ENCODE measurements around the gene NRDC. TPM values are rescaled to one million over a fixed set of nuclear protein-coding genes. Genes with fewer than 3 reads are reported as not detected.

The NRDC gene
- total RNA-seq, 1 donor from 2014 or later = 141 TPM

GRCh38 chr1:51799372-51799771 lies 79.2 kb downstream of the NRDC start:
- H3K9me3 ChIP-seq (ENCODE audit: low read depth) = no peaks in the 10 kb centered on the region

GRCh38 chr1:51794868-51795267 lies 83.7 kb downstream of the NRDC start:
- no peak overlapping the region for H2AFZ ChIP-seq (replicated peaks)
- peaks cover 38% of the 10 kb centered on the region for H3K36me3 Mint-ChIP-seq

More at GRCh38 chr1:51799372-51799771, 79.2 kb downstream of the NRDC start:
- H3K4me3 ChIP-seq = no peak overlapping the region
- peaks cover 4% of the 10 kb centered on the region for H3K27me3 Mint-ChIP-seq (ENCODE audit: insufficient read depth, low read depth)
- H3K4me2 ChIP-seq = no peak overlapping the region
- no peaks in the 10 kb centered on the region for H3K9me3 Mint-ChIP-seq
- peaks cover 5% of the 10 kb centered on the region for H3K36me3 ChIP-seq
- H3K27ac ChIP-seq = no peak overlapping the region
- H3K4me3 Mint-ChIP-seq = no peak overlapping the region
- no peak overlapping the region for H2AFZ ChIP-seq (replicated peaks)
- TF ChIP-seq CTCF (IDR thresholded peaks at IDR 0.05) (no peak), EZH2 (IDR thresholded peaks at IDR 0.05) (no peak), EZH2phosphoT487 (IDR thresholded peaks at IDR 0.05) (no peak)
- no peak for DNase-seq (ENCODE audit: low spot score)
- H4K20me1 ChIP-seq (ENCODE audit: low read depth) = no peaks in the 10 kb centered on the region
- no peaks in the 10 kb centered on the region for H3K4me1 Mint-ChIP-seq
- no peaks in the 10 kb centered on the region for H3K4me1 ChIP-seq
- H3K79me2 ChIP-seq (ENCODE audit: low read depth) = no peaks in the 10 kb centered on the region
- H3K27ac Mint-ChIP-seq = no peak overlapping the region
- no peaks in the 10 kb centered on the region for H3F3A ChIP-seq (ENCODE audit: low read depth)
- no peaks in the 10 kb centered on the region for H3K27me3 ChIP-seq
- H3K9ac ChIP-seq = no peak overlapping the region
- peaks cover 16% of the 10 kb centered on the region for H3K36me3 Mint-ChIP-seq

GRCh38 chr1:51794260-51794659 lies 84.3 kb downstream of the NRDC start:
- H4K20me1 ChIP-seq (ENCODE audit: low read depth) = peaks cover 3% of the 10 kb centered on the region
- no peak overlapping the region for H3K9ac ChIP-seq
- no peak overlapping the region for H3K4me2 ChIP-seq
- Mint-ChIP-seq H3K27ac (no peak overlapping the region), H3K4me3 (no peak overlapping the region), H3K27me3 (ENCODE audit: insufficient read depth, low read depth) (peaks cover 2% of the 10 kb centered on the region), H3K36me3 (peaks cover 43% of the 10 kb centered on the region), H3K4me1 (no peaks in the 10 kb centered on the region), H3K9me3 (no peaks in the 10 kb centered on the region)
- DNase-seq (ENCODE audit: low spot score) = no peak
- H3K27ac ChIP-seq = no peak overlapping the region
- no peaks in the 10 kb centered on the region for H3F3A ChIP-seq (ENCODE audit: low read depth)
- H3K36me3 ChIP-seq = peaks cover 2% of the 10 kb centered on the region
- no peaks in the 10 kb centered on the region for H3K9me3 ChIP-seq (ENCODE audit: low read depth)
- no peaks in the 10 kb centered on the region for H3K4me1 ChIP-seq
- H3K27me3 ChIP-seq = no peaks in the 10 kb centered on the region
- H3K79me2 ChIP-seq (ENCODE audit: low read depth) = no peaks in the 10 kb centered on the region
- no peak overlapping the region for H2AFZ ChIP-seq (replicated peaks)
- no peak for TF ChIP-seq EZH2 (IDR thresholded peaks at IDR 0.05)
- no peak overlapping the region for H3K4me3 ChIP-seq

More at GRCh38 chr1:51794868-51795267, 83.7 kb downstream of the NRDC start:
- no peaks in the 10 kb centered on the region for H3K36me3 ChIP-seq
- H3K27ac ChIP-seq = no peak overlapping the region
- DNase-seq (ENCODE audit: low spot score) = no peak
- no peak overlapping the region for H3K4me2 ChIP-seq
- TF ChIP-seq CTCF (IDR thresholded peaks at IDR 0.05) = no peak
- no peak for TF ChIP-seq EZH2phosphoT487 (IDR thresholded peaks at IDR 0.05)
- TF ChIP-seq EZH2 (IDR thresholded peaks at IDR 0.05) = no peak
- no peaks in the 10 kb centered on the region for H3K4me1 ChIP-seq
- H3K9ac ChIP-seq = no peak overlapping the region
- H3K4me3 ChIP-seq = no peak overlapping the region
- no peaks in the 10 kb centered on the region for H3F3A ChIP-seq (ENCODE audit: low read depth)
- no peaks in the 10 kb centered on the region for H3K4me1 Mint-ChIP-seq
- H3K9me3 Mint-ChIP-seq = no peaks in the 10 kb centered on the region
- H3K27me3 Mint-ChIP-seq (ENCODE audit: insufficient read depth, low read depth) = peaks cover 2% of the 10 kb centered on the region
- no peak overlapping the region for H3K27ac Mint-ChIP-seq
- H3K79me2 ChIP-seq (ENCODE audit: low read depth) = no peaks in the 10 kb centered on the region
- H4K20me1 ChIP-seq (ENCODE audit: low read depth) = peaks cover 3% of the 10 kb centered on the region
- H3K27me3 ChIP-seq = no peaks in the 10 kb centered on the region
- H3K4me3 Mint-ChIP-seq = no peak overlapping the region
- no peaks in the 10 kb centered on the region for H3K9me3 ChIP-seq (ENCODE audit: low read depth)

- Histone ChIP-seq H3K9ac (no peak overlapping the region), H3K27me3 (no peaks in the 10 kb centered on the region), H3F3A (ENCODE audit: low read depth) (no peaks in the 10 kb centered on the region), H3K79me2 (ENCODE audit: low read depth) (no peaks in the 10 kb centered on the region), H2AFZ (replicated peaks) (no peak overlapping the region), H3K4me1 (no peaks in the 10 kb centered on the region), H3K9me3 (ENCODE audit: low read depth) (no peaks in the 10 kb centered on the region), H4K20me1 (ENCODE audit: low read depth) (peaks cover 3% of the 10 kb centered on the region), H3K4me2 (no peak overlapping the region), H3K27ac (no peak overlapping the region), H3K4me3 (no peak overlapping the region), H3K36me3 (peaks cover 5% of the 10 kb centered on the region)
- no peak for DNase-seq (ENCODE audit: low spot score)
- Mint-ChIP-seq H3K36me3 (peaks cover 47% of the 10 kb centered on the region), H3K27ac (no peak overlapping the region), H3K9me3 (no peaks in the 10 kb centered on the region), H3K4me3 (no peak overlapping the region), H3K27me3 (ENCODE audit: insufficient read depth, low read depth) (peaks cover 2% of the 10 kb centered on the region), H3K4me1 (no peaks in the 10 kb centered on the region)
- TF ChIP-seq EZH2phosphoT487 (IDR thresholded peaks at IDR 0.05) (no peak), EZH2 (IDR thresholded peaks at IDR 0.05) (no peak), CTCF (IDR thresholded peaks at IDR 0.05) (no peak)
Measured at GRCh38 chr1:51792864-51793263, 85.7 kb downstream of the NRDC start.
